K562 (cell line): ENCODE data around the gene RABL6. TPM values are rescaled to one million over a fixed set of nuclear protein-coding genes. Genes with fewer than 3 reads are reported as not detected.

Source experiments
- ATAC-seq: fragments of 200-7000 bp; cut with Tn5 transposase; 3 replicates; pipeline ENCODE4 v1.9.1; 2020; ENCODE audit warnings: moderate library complexity
- BruUV-seq: library from RNA; stranded (reverse); fragments of 400-500 nt; replicated peaks from 2 replicates; lab custom pipeline; 2021; lab: Mats Ljungman, UMichigan
- CTCF ChIA-PET: fragments of 300-600 bp; formaldehyde crosslinking; extraction: SDS; loops from one replicate; lab custom pipeline; 2021; ENCODE audit warnings: low intra/inter-chr PET ratio; lab: Yijun Ruan, JAX
- POLR2A ChIA-PET: fragments of 300-600, 350-650 bp; sonication (Branson Sonifier 250); formaldehyde crosslinking; extraction: SDS; loops from one replicate; lab custom pipeline; 2021; ENCODE audit warnings: antibody characterized with exemption, inconsistent platforms; lab: Yijun Ruan, JAX
- DNase-seq, 4 experiments: peaks; one replicate each; pipeline versions ENCODE4 v3.0.0 to v3.0.0-alpha.2; 2011 to 2018; ENCODE audit warnings: low spot score in 3 of 4, mixed read lengths in 3 of 4; ENCODE audit errors: extremely low read depth in 1 of 4
- FAIRE-seq: peaks from 2 replicates; lab custom pipeline; 2011; peaks lifted over from hg19 to GRCh38; lab: Jason Lieb, UNC
- H2AFZ ChIP-seq: 2 replicates; pipeline ENCODE4 v1.6.0; 2011; ENCODE audit warnings: low read depth, low read length, control low read depth, inconsistent platforms
- H3K27ac ChIP-seq: fragments of 200-600 bp; 3 replicates; pipeline ENCODE4 v1.8.0; 2011; ENCODE audit warnings: low read depth, mild to moderate bottlenecking, control low read depth, inconsistent platforms, low read length, moderate library complexity, mixed read lengths; ENCODE audit errors: extremely low read depth
- H3K27me3 ChIP-seq, 2 experiments: fragments of 300-600 bp in 1 of 2; 2 replicates in 1 of 2; 3 replicates in 1 of 2; pipeline versions ENCODE4 v1.6.0 to v1.8.0; 2011; ENCODE audit warnings: inconsistent platforms in 2 of 2, low read length in 2 of 2, mild to moderate bottlenecking in 1 of 2, mixed read lengths in 1 of 2, moderate library complexity in 1 of 2; ENCODE audit not compliant: control insufficient read depth in 2 of 2, insufficient read depth in 2 of 2
- H3K36me3 ChIP-seq: fragments of 300-600 bp; 3 replicates; pipeline ENCODE4 v1.8.0; 2011; ENCODE audit warnings: mild to moderate bottlenecking, low read length, inconsistent platforms; ENCODE audit not compliant: control insufficient read depth, insufficient read depth
- H3K4me1 ChIP-seq, 2 experiments: fragments of 200-600 bp in 1 of 2; replicated peaks in 1 of 2; 2 replicates in 1 of 2; 3 replicates in 1 of 2; pipeline versions ENCODE4 v1.5.1 to v1.8.0; 2011; ENCODE audit warnings: inconsistent platforms in 2 of 2, low read length in 2 of 2, mild to moderate bottlenecking in 1 of 2, mixed read lengths in 1 of 2, moderate library complexity in 1 of 2; ENCODE audit not compliant: control insufficient read depth in 2 of 2, insufficient read depth in 2 of 2
- H3K4me2 ChIP-seq: 2 replicates; pipeline ENCODE4 v1.6.1; 2011; ENCODE audit warnings: low read length, control low read depth, inconsistent platforms, mixed read lengths; ENCODE audit not compliant: insufficient read depth
- H3K4me3 ChIP-seq: fragments of 200-600 bp; sonication (generic), shearing (Covaris generic); 2 replicates; pipeline ENCODE4 v1.5.1; 2016; ENCODE audit warnings: control low read depth, inconsistent platforms
- H3K79me2 ChIP-seq: fragments of 200-600 bp; 3 replicates; pipeline ENCODE4 v1.8.0; 2011; ENCODE audit warnings: low read length, inconsistent platforms; ENCODE audit not compliant: control insufficient read depth, insufficient read depth
- H3K9ac ChIP-seq, 2 experiments: 2 replicates each; pipeline versions ENCODE4 v1.6.0 to v1.6.1; 2011; ENCODE audit warnings: low read depth in 2 of 2, low read length in 2 of 2, control low read depth in 1 of 2, inconsistent platforms in 1 of 2, mild to moderate bottlenecking in 1 of 2, mixed read lengths in 1 of 2; ENCODE audit not compliant: insufficient read depth in 1 of 2
- H3K9me1 ChIP-seq: one replicate; pipeline ENCODE4 v1.6.0; 2011; ENCODE audit warnings: inconsistent platforms, mild to moderate bottlenecking, low read length, moderate library complexity; ENCODE audit not compliant: control insufficient read depth, insufficient read depth
- H3K9me3 ChIP-seq: replicated peaks from 2 replicates; pipeline ENCODE4 v1.5.1; 2011; ENCODE audit warnings: low read depth, low read length, inconsistent platforms; ENCODE audit not compliant: control insufficient read depth, insufficient read depth
- H4K20me1 ChIP-seq: replicated peaks from 2 replicates; pipeline ENCODE4 v1.6.1; 2011; ENCODE audit warnings: low read length, inconsistent platforms, mixed read lengths; ENCODE audit not compliant: control insufficient read depth, insufficient read depth
- CREM ChIP-seq: IDR thresholded peaks from 2 replicates; pipeline ENCODE4 v1.6.1; 2014; ENCODE audit warnings: antibody characterized with exemption, low read depth
- HDAC2 ChIP-seq: fragments of 450-650 bp; IDR thresholded peaks from 2 replicates; pipeline ENCODE4 v1.6.1; 2016; ENCODE audit warnings: mild to moderate bottlenecking
- HNRNPL ChIP-seq: fragments of 200-400 bp; formaldehyde crosslinking; IDR thresholded peaks from 2 replicates; pipeline ENCODE4 v1.6.1; 2017; ENCODE audit warnings: low read depth, mild to moderate bottlenecking, low read length
- PCBP1 ChIP-seq: fragments of 200-400 bp; formaldehyde crosslinking; IDR thresholded peaks from 2 replicates; pipeline ENCODE4 v1.6.1; 2018; ENCODE audit warnings: mild to moderate bottlenecking, low read depth, low read length; ENCODE audit not compliant: poor library complexity, severe bottlenecking
- POLR2G ChIP-seq: fragments of 200-400 bp; formaldehyde crosslinking; IDR thresholded peaks from 2 replicates; pipeline ENCODE4 v1.6.1; 2017; ENCODE audit warnings: low read depth, mild to moderate bottlenecking, antibody characterized with exemption, low read length, moderate library complexity
- XRCC5 ChIP-seq: fragments of 200-400 bp; formaldehyde crosslinking; IDR thresholded peaks from 2 replicates; pipeline ENCODE4 v1.6.1; 2017; ENCODE audit warnings: low read depth, mild to moderate bottlenecking, low read length
- ZBTB33 ChIP-seq: sonication (generic); formaldehyde crosslinking; IDR thresholded peaks from 2 replicates; pipeline ENCODE4 v1.8.1; 2023; ENCODE audit warnings: mild to moderate bottlenecking, missing genetic modification reagents
- ZNF212 ChIP-seq: fragments of 450-650 bp; formaldehyde crosslinking; IDR thresholded peaks from 2 replicates; pipeline ENCODE4 v1.4.0; 2020; ENCODE audit warnings: mild to moderate bottlenecking
- ZNF740 ChIP-seq, 3 experiments: fragments of 200-800 bp in 1 of 3; sonication (Bioruptor generic) in 1 of 3; sonication (generic) in 1 of 3; formaldehyde crosslinking in 1 of 3; IDR thresholded peaks; 2 replicates each; pipeline versions ENCODE4 v1.6.1 to v1.8.0; 2016 to 2022; ENCODE audit warnings: mild to moderate bottlenecking in 2 of 3, missing compliant biosample characterization in 2 of 3, missing genetic modification characterization in 2 of 3, missing genetic modification reagents in 1 of 3
- WGBS: fragments of 100-300 bp; shearing (Covaris generic); methylation state at CpG from one replicate; pipeline ENCODE4 v1.1.6; 2016; ENCODE audit warnings: low coverage, mixed read lengths; ENCODE audit not compliant: insufficient coverage; ENCODE audit errors: missing lambda C conversion rate; 5-methylcytosine and 5-hydroxymethylcytosine counted together
- in situ Hi-C: fragments of 300-500 bp; cut with MboI; formaldehyde crosslinking; loops from 4 replicates; pipeline ENCODE4 v1.15.0; 2018; ENCODE audit warnings: inconsistent platforms, mixed read lengths
- intact Hi-C: fragments of 100-400 bp; cut with micrococcal nuclease; formaldehyde crosslinking; loops from 2 replicates; pipeline ENCODE4 v1.14.2; 2022
- polyA plus RNA-seq, 8 experiments: library from polyadenylated mRNA; depleted of rRNA in 4 of 8; stranded (reverse) in 5 of 8; unstranded in 3 of 8; fragments of >200 nt; fragmentation: Nextera tagmentation in 2 of 8; fragmentation: Illumina TruSeq in 1 of 8; extraction: Ambion mirVana in 2 of 8; extraction: Trizol in 1 of 8; gene quantifications; 2 replicates each; pipeline versions ENCODE4 v1.2.1 to v1.2.3, GENCODE V29; 2011 to 2014; ENCODE audit warnings: inconsistent platforms in 1 of 8, missing spikeins in 1 of 8
- total RNA-seq, 7 experiments: library from RNA; depleted of rRNA in 6 of 7; stranded (reverse); fragments of >200 nt in 6 of 7; fragmentation: Illumina TruSeq in 2 of 7; extraction: Trizol in 2 of 7; gene quantifications; 2 replicates each; pipeline versions ENCODE4 v1.2.1 to v1.2.3, GENCODE V29; 2011 to 2021; ENCODE audit warnings: low replicate concordance in 1 of 7
- TF ChIP-seq, protein P1 (sequence below), 2 experiments: fragments of 250-450 bp in 1 of 2; fragments of 450-650 bp in 1 of 2; sonication (Bioruptor Pico) in 1 of 2; IDR thresholded peaks; 2 replicates each; pipeline versions ENCODE4 v1.6.1 to v1.8.0; 2016 to 2021; ENCODE audit warnings: mild to moderate bottlenecking in 2 of 2, moderate library complexity in 2 of 2, missing compliant biosample characterization in 1 of 2, missing genetic modification characterization in 1 of 2

Gene RABL6
- total and polyA plus RNA-seq, 9 of the 15 experiments (the other 6 are each of a cell fraction or from before 2014, with no cell fraction given), result 5.6 to 181 (median 84.5) TPM

- Histone ChIP-seq H3K79me2 (no peaks in the 10 kb centered on the region), H3K4me3 (peak overlapping the region; percentile 33), H4K20me1 (no peaks in the 10 kb centered on the region), H3K4me1 (peaks cover 40 to 72% of the 10 kb centered on the region in 2 experiments; a peak in 4 of 5 replicates), H3K4me2 (peak overlapping the region; percentile 78), H3K27ac (no peak overlapping the region), H3K27me3 (no peaks in the 10 kb centered on the region), H3K9me3 (no peaks in the 10 kb centered on the region), H2AFZ (peak overlapping the region; percentile 88), H3K9me1 (no peaks in the 10 kb centered on the region), H3K36me3 (no peaks in the 10 kb centered on the region), H3K9ac (peak overlapping the region in 1 of 2 experiments; percentile 86; a peak in 2 of 4 replicates)
- TF ChIP-seq ZNF212 (CRISPR knock-in tag) (no peak), XRCC5 (0 out of 2 replicates have a peak, but pooled peaks have one; percentile 4), POLR2G (peak; percentile 52), ZNF740 (CRISPR knock-in tag; IDR thresholded peaks at IDR 0.05) (peak; percentile 60; the same call in 1 of the 2 replicates), ZNF740 (tag; IDR thresholded peaks at IDR 0.05) (no peak), ZBTB33 (CRISPR knock-in tag) (peak; percentile 73), HNRNPL (peak; percentile 36; the same call in 1 of the 2 replicates), HDAC2 (no peak), PCBP1 (peak; percentile 34), CREM (no peak)
- TF ChIP-seq, protein P1, sequence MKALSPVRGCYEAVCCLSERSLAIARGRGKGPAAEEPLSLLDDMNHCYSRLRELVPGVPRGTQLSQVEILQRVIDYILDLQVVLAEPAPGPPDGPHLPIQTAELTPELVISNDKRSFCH (CRISPR knock-in tag; IDR thresholded peaks at IDR 0.05), result no peak
- TF ChIP-seq, protein P1 (tag; IDR thresholded peaks at IDR 0.05), result no peak
- no peak for FAIRE-seq
- DNase-seq, result no peak
- in situ Hi-C loops (loop anchor here (25.0 kb wide), 1 partner anchor 438 kb away; the partner anchor contains the start of genes CYSRT1, RNF224, SLC34A3 and TUBB4B), intact Hi-C loops (no loop called here)
- ChIA-PET CTCF (no interaction called here), POLR2A (no interaction called here)
- ATAC-seq, result peak; percentile 1; the same call in 2 of the 3 replicates
- 57% methylated on average over 26 of the region's 35 CpGs for WGBS
- BruUV-seq, result no TSS peak
Measured at GRCh38 chr9:136799079-136799853, 8.5 kb upstream of the RABL6 start.
